ENCODE data around the gene CNBP.

The CNBP gene

DNA sequence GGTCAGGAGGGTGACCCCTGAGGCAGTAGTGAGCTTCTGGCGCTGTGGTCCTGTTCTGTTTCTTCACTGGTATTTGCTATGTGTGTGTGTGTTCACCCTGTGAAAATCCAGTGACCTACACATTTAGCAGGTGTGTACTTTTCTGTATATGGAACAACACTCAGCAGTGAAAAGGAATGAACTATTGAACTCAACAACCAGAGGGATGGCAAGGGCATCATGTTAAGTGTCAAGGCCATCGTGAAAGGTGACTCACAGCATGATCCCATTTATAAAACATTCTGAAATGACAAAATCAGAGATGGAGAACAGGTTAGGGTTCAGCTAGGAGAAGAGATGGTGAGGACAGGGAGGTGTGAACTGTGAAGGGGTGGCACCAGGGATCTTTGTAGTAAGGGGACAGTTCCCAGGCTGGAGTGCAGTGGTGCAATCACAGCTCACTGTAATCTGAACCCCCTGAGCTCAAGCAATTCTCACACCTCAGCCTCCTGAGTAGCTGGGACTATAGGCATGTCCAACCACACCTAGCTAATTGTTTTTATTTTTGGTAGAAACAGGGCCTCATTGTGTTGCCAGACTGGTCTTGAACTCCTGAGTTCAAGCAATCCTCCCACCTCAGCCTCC is 52.1 kb downstream of the CNBP start:
- no peak for DNase-seq (ENCODE audit: low spot score)

DNA sequence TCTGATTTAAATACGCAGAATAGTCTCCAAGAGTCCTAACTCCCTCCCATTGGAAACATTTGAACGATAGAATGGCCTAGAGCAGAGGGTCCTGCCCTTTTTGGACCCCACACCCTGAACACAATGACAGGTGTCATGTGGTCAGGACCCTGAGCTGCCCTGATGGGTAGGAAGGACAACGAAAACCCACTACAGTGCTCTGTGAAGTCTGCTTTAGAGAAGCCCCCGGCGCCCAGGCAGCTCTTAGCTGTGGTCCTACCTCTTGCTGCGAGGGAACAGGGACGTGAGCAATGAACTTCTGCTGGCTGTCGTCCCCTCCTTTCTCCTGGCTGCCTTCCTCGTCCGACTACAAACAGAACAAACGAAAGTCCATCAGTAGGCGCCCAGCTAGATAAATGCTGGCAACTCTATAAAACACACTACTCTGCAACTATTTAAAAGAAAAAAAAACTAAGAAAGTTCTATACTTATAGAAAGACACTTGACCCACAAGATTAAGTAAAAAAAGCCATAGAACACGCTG is 53.3 kb downstream of the CNBP start:
- DNase-seq (ENCODE audit: low spot score), result no peak

DNA sequence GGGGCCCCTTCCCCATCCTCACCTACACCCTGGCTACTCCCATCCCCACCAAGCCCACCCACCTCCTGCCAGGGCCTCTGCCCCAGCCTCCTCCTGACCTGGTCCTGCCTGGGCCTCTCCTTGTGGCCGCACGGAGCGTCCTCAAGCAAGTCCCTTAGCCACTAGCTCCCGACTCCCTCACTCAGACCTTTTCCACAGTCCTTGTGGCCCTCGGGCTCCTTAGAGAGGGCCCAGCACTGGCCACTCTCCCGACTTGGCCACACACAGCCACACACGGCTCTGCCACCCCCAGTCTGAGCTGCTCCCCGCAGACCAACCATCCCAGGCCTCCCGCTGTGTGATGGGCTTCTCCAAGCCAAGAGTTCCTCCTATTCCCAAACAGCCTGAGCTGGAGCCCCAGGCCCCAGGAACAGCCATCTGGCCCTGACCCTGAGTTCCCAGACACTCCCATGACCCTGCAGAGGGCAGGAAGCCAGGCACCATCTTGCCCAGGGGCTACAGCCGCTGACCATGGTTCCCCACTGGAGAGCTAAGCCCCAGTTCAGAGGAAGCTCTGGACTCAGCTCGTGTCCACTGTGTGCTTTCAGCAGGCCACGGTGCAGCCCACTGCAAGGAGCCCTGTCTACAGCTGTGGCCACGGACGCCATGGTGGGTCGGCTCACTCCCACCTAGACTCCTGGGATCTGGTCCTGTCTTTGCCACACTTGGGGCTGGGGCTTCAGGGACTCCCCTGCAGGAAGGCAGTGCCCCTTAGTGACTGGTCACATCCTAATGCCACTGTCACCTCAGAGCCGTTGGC is 55.1 kb downstream of the CNBP start:
- no peak for DNase-seq (ENCODE audit: low spot score)

DNA sequence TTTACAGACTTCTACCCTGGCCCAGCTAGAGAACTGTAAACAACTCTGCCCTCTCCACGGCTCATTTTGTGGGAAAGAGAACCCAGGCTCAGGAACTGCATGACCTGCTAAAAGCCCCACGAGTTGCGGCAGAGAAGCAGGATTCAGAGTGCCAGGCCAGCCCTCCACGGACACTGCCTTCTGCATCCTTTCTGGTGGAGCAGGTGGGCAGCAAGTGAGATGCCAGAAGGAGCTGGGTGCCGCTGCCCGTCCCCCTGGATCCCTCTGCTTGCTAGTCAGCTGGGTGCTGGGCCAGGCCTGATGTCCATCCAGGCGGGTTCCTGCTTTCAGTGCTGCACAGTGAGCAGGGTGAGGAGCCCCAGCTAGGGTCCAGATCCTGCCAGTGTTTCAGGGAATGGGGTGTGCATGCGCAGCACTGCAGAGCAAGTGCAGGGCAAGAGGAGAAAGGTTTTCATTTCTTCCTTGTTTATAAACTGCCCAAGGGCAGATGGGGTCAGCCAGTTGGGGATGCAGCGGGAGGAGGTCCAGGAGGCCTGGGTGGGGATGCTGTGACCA is 56.9 kb downstream of the CNBP start:
- DNase-seq (ENCODE audit: low spot score), result no peak

DNA sequence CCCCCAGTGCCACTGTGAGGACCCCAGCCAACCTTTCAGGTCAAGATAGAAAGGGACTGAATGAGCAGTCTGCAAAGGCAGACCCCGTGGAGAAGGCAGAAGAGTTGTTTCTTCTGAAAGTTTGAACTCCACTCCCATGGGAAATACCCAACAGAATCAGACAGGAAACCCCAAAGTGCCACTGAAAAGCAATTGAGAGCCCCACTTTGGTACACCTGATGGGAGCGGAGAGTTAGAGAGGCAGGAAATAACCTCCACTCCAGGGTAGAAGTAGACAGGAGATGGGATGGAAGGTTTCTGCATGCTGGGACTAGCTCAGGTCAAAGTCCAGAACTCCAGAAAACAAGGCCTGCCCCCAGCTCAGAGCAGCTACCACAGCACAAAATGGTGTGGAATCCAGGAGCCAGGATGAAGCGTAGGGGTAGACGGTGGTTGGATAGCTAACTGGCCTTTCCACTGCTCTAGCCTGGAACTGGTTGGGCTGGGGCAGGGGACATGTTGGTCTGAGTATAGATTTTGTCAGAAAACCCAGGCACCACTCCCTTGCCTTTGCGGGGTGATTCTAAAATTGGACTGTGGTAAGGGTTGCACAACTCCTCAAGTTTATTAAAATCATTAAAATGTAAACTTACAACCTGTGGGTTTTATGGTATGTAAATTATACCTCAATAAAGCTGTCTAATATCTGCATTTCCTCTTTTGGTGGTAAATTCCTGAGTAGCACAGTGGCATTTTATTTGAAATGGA is 60.2 kb downstream of the CNBP start:
- peak; percentile 14 for DNase-seq (ENCODE audit: low spot score)

DNA sequence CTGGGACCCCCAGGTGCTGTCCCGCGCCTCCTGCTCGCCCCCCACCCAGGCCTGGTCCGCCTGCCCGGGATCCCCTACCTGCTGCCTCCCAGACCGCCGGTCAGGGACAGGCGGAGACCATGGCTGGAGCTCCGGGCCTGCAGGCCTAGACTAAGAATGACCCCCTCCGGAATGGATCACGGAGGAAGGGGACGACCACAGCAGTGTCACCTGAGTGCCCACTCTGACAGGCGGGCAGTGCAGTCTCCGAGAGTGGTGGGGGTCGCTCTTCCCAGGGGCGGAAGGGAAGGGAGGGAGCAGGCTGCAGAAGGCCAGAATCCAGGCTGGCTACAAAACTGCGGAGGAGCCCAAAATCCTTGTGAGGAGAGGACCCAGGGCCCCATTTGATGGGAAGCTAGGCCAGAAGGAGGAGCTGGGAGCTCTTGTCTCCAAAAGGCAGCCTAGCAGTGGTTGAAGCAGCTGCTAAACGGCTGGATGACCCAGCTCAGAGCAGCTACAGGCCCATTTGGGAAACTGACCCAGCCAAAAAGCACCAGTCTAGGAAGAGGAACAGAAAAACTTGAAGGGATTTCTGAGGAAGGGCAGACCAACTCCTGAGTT is 61.2 kb downstream of the CNBP start:
- no peak for DNase-seq (ENCODE audit: low spot score)

DNA sequence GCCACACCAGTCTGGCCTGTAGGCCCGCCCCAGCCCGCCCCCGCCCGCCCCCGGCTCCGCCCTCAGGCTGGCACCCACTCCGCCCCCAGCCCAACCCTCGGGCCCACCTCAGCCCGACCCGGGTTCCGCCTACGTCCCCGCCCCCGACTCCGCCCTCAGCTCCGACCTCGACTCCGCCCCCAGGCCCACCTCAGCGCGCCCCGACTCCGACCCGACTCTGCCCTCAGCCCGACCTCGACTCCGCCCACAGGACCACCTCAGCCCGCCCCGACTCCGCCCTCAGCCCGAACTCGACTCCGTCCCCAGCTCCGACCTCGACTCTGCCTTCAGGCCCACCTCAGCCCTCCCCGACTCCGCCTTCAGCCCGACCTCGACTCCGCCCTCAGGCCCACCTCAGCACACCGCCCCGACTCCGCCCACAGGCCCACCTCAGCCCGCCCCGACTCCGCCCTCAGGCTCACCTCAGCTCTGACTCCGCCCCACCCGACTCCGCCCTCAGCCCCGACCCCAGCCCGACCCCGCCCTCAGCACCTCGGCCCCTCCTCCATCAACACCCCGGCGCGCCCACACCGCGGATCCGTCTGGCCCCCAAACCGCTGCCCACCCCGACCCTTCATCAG is 61.8 kb downstream of the CNBP start, which contains the start of gene RAB43:
Gene RAB43 (minus strand): TSS at position 13 of the 620 bp plus-strand sequence. CDS start 315 bp downstream, outside the sequence.
- peak; percentile 85 for DNase-seq (ENCODE audit: low spot score)

DNA sequence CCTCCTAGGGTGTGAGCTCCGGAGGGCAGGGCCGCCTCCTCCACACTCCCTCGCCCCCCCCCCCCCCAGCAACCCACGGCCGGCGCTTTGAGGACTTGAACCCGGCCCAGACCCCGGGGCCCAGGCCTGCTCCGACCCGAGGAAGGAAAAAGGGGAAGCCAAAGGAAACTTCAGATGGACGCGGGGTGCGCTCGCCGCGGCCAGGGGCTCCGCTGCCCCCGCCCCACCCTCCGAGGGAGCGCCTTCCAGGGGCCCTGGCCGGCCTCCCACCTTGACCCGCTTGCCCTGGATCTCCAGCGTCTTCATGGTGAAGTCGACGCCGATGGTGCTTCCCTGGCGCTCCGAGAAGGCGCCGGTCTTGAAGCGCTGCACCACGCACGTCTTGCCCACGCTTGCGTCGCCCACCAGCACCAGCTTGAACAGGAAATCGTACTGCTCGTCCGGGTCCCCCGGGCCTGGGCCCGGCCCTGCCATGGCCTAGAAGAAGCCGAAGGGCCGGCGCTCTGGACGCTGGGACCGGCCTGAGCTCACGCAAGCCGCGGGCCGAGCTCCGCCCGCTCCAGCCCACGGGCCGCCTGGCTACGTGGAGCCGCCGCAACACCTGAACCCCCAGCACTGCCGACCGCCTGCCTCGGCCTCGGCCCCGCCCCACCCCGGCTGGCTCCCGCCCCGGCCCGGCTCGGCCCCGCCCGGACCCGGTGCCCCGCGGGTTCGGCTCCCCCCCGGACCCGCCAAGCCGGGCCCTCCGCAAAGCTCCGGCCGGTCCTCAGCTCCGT is 62.5 kb downstream of the CNBP start:
- no peak for DNase-seq (ENCODE audit: low spot score)

DNA sequence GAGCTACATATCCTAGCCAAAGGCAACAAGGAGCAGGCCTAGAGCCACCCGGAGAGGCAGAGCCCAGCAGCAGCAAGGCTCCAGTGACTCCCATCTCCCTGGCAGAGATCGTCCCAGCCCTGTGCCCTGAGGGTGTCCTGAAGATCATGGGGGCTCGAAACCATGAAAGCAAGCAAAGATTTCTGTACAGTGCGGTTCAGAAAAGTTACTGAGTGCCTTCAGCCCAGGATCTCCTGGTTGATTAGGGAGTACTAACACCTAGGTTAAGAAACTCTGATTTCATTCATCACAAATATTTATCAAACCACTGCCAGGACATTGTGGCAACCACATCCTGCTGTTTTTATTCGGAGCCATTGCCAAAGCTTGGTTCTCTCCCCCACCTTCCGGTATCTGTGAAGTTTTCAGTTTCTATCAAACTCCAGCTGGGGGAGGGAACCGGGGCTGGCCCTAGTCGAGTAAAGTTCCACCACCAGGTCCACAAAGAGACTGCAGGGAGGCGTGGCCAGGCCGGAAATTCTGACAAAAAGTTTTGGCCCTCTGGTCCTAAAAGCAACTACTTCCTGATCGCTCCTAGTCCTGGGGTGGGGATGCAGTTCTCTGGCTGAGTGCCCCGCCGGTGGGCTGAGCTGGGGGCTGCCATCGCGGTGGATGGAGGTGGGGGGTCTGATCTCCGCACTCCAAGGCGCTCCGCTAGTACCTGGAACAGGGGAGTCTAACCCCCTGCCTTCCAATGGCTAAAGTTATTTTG is 63.3 kb downstream of the CNBP start:
- DNase-seq (ENCODE audit: low spot score), result peak; percentile 90

DNA sequence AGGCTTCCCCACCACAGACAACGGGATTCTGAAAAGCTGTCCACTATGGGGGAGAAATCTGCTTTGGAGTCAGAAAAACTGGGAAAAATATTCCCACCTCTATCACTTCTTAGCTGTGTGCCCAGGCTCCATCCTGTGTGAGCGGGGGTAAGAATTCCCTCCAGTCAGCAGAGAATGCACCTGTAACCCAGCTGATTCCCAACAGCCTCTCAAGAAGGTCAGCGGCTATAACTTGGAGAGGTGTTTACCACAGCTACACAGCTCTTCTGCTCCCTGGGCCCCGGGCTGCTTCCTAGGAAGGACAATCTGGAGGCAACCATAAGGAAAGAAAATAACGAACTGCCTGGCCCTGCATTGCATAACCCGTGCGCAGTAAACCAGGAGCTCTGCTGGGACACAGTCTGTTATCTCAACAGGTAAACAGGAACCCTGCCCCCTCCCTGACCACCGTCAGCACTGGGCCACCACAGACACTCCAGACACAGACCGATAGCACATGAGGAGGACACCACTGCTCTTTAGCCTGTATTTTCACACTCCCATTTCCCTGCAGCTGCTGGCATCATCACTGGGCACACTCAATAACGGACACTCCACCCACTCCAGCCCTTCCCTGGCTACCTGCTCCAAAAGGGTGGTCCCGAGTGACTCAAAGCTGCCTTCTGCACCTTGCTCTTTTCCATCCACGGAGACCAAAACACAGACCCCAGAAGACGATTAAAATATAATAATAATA is 64.2 kb downstream of the CNBP start:
- peak; percentile 6 for DNase-seq (ENCODE audit: low spot score)

DNA sequence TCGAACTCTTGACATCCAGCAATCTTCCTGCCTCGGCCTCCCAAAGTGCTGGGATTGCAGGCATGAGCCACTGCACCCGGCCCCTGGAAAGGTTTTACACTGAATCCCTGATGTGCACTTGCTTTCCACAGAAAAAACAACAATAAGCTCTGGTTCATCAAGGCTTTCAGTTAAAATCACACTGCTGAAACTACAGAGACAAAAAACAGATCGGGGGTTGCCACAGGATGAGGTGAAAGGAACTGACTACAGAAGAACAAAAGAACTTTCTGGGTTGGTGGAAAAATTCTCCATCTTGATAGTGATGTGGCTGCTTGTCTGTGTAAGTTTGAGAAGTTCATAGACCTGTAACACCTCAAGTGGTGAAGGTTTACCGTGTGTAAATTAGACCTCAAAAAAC is 65.0 kb downstream of the CNBP start:
- DNase-seq (ENCODE audit: low spot score), result peak; percentile 76

Data from CD4-positive, alpha-beta T cell treated with Interleukin-15 for 4 hours (primary cell).